ENCODE results near the gene RPUSD3.

RPUSD3 gene

DNA sequence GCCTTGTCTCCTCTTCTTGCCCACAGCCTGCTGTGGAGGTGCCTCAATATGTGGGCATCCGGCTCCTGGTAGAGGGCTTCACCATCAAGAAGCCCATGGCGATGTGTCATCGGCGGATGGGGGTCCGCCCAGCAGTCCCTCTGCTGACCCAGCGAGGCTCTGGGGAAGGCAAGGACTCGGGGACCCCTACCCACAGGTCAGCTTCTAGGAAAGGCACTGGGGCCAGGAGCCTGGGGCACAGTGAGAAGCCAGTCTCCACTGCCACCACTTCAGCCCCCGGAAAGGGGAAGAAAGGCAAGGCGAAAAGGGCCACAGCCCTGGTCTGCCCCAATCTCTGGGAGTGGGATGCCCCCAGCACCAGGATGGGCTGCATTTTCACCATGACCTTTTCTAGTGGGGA lies 10.7 kb downstream of the RPUSD3 start:
- DNase-seq (ENCODE audit: low read depth): no peak

DNA sequence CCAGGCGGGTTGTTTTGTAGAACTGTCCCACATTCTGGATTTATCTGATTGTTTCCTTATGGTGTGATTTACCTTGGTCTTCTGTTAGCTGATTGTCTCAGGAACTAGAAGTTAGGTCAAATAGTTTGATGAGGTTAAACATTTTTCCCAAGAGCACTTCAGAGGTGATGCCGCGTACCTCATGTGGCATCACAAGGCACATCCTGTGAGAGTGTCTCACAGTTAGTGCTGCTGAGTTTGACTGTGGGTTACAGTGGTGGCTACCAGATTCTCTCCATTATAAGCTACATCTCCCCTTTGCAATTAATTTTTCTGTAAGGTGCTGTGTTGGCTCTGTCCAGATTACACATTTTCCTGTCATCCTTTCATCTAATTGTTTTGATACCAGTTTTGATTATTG lies 12.6 kb downstream of the RPUSD3 start:
- DNase-seq (ENCODE audit: low read depth): no peak

DNA sequence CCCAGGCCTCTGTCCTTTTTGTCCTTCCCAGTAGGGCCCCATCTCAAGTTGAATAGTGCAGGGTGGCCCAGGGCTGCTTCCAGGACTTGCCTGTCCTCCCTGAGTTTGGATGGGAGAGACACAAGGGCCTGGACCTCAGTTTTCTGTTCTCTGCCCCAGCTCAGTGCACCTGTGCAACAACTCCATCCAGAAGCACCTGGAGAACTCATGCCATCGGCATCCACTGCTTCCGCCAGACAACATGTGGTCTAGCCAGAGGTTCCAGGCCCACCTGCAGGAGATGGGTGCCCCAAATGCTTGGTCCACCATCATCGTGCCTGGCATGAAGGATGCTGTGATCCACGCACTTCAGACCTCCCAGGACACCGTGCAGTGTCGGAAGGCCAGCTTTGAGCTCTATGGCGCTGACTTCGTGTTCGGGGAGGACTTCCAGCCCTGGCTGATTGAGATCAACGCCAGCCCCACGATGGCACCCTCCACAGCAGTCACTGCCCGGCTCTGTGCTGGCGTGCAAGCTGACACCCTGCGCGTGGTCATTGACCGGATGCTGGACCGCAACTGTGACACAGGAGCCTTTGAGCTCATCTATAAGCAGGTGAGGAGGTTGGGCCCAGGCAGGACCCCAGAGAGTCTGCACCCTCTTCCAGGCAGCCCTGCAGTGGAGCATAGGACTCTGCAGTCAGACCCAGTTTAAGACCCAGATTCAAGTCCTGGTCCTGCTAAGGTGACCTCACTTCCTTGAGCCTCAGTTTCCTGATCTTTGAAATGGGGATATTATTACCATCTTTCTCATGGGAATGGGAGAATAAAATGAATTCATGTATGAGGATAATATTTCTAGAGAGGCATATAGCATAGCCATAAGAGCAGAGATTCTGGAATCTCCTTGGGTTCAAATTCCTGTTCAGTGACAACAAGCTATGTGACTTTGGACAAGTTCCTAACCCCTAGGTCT lies 14.7 kb downstream of the RPUSD3 start:
- DNase-seq (ENCODE audit: low read depth): no peak

DNA sequence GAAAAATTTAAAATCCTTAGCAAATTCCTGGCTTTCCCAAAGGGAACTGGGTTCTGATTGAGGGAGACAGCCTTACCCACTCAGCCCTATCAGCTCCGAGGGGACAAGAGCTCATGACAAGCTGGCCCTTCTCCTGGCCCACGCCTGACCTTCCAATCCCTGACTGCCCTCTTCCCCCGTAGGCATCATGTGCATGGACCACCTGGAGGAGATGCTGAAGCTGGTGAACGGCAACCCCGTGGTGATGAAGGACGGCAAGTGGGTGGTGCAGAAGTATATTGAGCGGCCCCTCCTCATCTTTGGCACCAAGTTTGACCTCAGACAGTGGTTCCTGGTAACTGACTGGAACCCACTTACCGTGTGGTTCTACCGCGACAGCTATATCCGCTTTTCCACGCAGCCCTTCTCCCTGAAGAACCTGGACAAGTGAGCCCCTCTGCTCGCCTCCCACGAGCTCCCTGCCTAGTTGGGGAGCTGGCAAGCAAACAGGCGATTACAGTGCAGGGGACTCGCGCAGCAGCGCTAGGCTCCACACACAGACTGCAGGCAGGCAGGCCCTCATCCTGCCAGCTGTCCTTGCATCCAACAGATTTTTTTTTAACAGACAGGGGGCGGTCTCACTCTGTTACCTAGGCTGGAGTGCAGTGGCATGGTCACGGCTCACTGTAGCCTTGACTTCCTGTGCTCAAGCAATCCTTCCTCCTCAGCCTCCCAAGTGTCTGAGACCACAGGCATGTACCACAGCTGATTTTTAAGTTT lies 16.8 kb downstream of the RPUSD3 start:
- no peak for DNase-seq (ENCODE audit: low read depth)

DNA sequence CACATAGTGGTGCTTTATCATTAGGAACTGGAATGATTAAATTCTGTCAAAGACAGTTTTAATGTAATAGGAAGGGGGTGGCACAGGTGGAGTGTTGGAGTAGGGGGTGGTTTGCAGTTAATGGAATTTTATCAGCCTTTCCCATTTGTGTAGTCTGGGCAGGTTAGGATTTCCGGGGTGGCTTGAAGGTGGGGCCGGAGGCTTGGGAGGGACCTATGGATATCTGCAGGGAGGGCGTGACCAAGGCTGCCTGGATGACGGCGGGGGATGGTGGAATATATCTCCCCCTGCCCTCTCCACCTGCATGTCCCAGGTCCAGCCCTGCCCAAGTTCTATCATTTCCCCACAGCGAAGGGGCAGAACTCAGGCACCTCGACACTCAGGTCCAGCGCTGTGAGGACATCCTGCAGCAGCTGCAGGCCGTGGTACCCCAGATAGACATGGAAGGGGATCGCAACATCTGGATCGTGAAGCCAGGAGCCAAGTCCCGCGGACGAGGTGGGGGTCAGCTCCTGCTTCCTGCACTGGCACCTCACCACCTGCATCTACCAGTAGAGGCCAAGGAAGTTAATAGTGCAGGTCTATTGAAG lies 18.3 kb downstream of the RPUSD3 start:
- DNase-seq (ENCODE audit: low read depth): no peak

DNA sequence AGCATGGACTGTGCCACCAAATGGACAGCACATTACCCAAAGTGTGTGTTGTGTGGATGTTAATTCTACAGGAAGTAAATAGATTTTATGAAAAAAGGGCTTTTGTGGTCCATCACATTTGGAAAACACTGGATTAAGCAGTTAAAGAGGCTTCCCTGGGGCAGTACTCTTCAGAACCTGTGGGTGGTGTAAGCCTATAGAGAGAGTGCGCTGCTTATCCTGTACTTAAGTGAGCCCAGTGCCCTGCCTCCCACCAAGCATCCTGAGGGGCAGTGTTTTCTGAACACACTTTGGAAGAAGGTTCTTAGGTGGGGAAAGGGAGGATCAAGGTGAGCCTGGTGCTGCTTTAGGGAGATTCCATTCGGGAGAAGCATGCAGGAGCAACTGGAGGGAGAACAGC lies 22.9 kb downstream of the RPUSD3 start:
- DNase-seq (ENCODE audit: low read depth): no peak

DNA sequence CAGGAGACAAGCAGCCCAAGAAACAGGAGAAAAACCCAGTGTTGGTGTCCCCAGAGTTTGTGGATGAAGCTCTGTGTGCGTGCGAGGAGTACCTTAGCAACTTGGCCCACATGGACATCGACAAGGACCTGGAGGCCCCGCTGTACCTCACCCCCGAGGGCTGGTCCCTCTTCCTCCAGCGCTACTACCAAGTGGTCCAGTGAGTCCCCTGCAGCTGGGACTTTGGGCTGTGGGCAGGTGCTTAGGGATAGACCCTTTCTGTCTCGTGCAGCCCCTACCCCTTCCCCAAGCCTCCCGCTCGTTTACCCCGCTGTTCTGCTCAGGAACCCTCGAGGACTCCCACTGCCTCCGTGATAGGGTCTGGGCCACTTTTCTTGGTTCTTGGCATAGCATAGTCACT lies 23.3 kb downstream of the RPUSD3 start:
- no peak for DNase-seq (ENCODE audit: low read depth)

DNA sequence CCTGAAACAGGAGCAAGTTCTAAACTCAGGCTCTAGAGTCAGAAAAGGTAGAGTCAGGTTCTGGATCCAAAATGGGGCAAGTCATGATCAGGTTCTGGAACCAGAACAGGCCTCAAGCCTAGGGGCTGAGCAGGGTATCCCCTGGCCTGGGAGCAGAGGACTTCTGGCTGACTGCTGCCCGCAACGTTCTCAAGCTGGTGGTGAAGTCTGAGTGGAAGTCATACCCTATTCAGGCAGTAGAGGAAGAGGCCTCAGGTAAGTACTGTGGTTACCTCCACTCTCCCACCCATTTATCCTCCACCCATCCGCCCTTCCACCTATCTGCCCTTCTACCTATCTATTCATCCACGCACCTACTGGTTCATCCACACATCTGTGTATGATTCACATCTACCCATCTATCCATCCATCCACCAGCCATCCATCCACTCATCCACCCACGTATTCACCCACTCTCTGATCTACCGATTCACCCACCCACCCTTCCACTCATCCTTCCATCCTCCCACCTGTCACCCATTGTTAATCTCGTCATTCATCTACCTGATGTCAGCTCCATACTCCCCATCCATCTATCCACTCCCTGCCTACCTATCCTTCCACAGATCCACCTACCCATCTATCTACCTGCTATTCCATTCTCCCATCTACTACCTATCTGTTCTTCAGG lies 25.0 kb downstream of the RPUSD3 start:
- no peak for DNase-seq (ENCODE audit: low read depth)

DNA sequence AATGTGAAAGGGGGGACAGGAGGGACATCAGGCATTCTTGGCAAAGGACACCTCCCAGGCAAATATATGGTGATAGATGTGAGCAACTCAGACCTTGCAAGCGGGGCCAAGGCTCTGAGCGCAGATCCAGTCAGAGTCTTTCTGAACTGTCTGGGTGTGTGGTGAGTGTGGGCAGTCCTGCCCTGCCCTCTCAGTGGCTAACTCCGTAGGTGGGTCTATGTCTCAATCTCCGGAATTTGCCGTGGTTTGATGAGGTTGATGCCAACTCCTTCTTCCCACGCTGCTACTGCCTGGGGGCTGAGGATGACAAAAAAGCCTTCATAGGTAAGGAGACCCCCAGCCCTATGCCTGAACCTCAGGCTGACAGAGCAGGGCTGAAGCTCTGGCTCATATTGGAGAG lies 26.4 kb downstream of the RPUSD3 start:
- no peak for DNase-seq (ENCODE audit: low read depth)

DNA sequence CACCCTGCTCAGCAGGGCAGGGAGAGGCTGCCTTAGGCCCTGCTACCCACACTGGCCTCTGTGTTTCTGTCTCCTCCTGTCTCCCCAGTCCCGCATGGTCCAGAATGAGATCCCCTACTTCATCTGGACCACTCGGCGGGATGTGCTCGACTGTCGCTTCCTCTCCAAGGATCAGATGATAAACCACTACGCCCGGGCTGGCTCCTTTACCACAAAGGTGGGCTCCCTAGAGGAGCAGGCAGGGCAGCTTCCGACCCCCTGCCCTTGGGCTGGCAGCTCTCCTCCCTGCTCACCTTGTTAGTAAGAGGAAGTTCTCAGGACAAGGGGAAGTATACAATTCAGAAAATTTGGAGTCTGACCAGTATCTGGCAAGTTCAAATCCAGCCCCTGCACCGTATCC lies 27.8 kb downstream of the RPUSD3 start:
- no peak for DNase-seq (ENCODE audit: low read depth)

DNA sequence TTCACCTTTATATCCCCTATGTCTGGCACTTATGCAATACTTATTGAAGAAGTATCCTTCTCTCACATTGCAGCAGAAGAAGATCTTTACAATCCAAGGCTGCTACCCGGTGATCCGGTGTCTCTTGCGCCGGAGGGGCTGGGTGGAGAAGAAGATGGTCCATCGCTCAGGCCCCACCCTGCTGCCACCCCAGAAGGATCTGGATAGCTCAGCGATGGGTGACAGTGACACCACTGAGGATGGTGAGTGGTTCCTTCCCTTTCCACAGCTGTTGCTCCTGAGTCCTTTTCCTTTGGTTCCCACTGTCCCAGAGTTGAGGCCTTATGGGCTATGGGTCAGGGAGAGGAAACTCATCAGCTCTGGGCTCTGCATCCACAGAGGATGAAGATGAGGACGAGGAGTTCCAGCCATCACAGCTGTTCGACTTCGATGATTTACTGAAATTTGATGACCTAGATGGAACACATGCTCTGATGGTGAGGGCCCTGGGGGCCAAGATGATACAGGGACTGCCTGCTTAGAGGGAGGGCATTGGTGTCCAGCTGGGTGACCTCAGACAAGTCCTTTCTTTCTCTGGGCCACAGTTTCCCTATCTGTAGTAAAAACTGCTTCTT lies 30.8 kb downstream of the RPUSD3 start:
- DNase-seq (ENCODE audit: low read depth): no peak

DNA sequence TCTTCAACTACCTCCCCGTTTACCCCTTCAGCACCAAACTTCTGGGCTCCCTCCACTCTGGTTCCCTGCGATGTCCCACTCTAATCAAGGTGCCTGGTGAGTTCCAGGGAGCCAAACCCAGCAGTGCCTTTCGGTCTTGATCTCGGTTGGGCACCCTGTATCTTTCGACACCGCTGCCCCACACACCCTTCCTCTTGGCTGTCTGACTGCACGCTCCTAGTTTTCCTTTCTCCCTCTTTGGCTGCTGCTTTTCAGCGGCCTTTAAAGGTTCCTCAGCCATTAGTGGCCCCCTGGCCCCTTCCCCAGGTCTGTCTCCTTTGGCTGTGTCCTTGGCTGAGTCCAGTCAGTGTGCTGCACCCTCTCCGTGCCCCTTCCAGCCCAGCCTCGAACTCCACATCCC lies 33.0 kb downstream of the RPUSD3 start:
- no peak for DNase-seq (ENCODE audit: low read depth)

DNA sequence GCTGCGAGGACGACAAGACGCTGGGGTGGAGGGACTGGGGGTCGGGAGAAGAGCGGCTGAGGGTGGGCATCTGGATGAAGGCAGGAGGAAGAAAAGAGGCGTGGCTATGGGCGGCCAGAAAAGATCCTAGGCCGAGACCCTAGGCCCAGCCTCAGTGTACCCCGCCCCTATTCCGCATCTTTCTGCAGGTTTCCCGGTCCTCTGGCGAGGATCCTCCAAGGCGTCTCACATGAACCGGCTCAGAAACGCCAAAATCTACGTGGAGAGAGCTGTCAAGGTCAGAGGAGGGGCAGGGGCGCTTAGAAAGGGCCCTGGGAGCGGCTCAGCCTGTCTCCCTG lies 33.4 kb downstream of the RPUSD3 start:
- DNase-seq (ENCODE audit: low read depth): no peak

DNA sequence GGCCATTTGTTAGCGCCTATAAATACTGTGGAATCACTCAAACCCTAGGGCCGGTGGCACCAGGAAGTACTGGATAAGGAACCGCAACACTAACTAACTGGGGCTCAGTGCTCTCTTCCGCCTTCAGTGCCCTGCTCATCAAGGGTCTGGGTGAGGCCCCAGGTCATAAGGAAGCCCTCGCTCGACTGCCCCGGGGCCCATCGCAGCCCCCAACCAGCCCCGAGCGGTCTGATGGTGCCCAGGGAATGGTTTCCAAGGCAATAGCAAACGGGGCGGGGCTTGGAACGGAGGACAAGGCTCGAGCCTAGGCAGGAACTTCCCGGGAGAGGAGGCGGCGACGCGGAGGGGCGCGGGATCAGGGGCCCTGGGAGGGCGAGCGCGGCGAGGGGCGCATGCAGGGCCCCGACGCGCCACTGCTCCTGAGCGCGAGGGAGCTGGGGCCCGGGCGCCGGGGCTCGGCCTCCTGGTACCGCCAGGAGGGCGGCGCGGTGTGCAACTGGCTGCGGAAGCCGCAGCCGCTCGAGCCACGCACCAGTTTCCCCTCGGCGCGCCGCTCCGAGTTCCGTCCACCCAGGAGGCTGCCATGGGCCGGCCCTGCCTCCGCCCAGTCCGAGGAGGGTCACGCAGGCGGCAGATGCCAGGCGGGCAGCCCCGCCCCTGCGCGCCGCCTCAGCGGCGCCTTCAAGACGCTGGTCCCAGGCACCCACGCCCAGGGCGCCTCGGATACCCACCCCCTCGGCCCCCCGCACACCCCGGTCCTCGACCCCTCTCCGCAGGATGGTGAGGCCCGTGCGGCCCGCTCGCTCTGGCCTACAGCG lies 34.0 kb downstream of the RPUSD3 start, which contains the start of gene TTLL3:
TTLL3 (plus strand) TSS at position 648 of the 818 bp plus-strand sequence. CDS start 400 bp downstream, outside the sequence.
- peak; percentile 26 for DNase-seq (ENCODE audit: low read depth)

DNA sequence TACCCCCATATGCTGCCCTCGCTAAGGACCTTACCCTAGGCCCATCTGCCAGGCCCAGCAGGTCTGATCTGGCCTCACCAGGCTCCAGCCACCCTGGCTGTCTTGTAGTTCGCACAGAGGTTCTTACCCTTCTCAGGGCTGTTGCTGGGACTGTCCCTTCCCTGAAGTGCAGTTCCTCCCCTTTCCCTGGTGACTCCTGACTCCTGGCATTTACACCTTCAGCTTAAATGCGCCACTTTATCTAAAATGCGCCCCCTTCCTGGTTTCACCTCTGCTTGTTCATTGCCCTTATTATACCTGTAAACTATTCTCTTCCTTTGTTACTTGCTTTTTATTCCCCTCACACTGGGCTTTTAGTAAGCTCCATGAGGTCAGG lies 34.6 kb downstream of the RPUSD3 start:
- DNase-seq (ENCODE audit: low read depth): no peak

DNA sequence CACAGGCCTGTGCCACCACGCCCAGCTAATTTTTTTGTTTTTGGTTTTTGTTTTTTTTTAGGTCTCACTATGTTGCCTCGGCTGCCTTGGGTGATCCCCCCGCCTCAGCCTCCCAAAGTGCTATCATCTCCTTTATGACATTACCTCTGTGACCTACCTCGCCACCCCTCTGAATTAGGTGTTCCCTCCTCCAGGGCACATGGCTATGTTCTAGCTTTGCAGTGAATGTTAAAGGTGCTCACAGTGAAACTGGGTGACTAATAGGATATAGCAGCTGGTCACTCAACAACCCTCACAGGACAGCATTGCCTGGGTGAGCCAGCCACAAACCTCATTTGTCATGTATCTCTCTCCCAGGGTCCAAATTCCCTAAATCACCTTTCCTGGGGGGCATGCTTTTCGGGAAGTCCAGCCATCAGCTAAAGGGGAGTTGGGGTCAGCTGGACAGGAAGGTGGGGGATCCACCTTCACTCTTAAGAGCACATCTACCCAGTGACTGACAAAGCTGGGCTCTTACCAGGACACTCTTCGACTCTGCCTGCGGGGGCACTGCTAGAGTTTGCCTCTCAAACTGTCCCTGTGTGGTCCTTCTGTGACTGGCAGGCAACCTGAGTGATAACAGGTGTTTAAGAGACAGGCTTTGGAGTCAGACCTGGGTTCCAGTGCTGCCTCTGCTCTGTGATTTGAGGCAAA lies 35.3 kb downstream of the RPUSD3 start:
- peak; percentile 45 for DNase-seq (ENCODE audit: low read depth)

DNA sequence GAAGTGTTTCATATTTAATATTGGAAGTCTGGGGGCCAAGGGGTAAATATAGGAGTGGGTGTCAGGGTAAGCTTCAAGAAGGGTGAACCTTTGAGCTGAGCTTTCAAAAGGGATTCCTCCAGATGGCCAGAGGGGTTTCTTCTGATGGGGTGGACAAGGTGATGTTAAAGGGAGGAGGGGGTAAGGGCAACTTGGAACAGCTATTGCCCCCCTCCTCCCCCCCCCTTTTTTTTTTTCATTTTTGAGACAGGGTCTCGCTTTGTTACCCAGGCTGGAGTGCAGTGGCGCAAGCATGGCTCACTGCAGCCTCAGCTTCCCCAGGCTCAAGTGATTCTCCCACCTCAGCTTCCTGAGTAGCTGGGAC lies 35.8 kb downstream of the RPUSD3 start:
- no peak for DNase-seq (ENCODE audit: low read depth)

DNA sequence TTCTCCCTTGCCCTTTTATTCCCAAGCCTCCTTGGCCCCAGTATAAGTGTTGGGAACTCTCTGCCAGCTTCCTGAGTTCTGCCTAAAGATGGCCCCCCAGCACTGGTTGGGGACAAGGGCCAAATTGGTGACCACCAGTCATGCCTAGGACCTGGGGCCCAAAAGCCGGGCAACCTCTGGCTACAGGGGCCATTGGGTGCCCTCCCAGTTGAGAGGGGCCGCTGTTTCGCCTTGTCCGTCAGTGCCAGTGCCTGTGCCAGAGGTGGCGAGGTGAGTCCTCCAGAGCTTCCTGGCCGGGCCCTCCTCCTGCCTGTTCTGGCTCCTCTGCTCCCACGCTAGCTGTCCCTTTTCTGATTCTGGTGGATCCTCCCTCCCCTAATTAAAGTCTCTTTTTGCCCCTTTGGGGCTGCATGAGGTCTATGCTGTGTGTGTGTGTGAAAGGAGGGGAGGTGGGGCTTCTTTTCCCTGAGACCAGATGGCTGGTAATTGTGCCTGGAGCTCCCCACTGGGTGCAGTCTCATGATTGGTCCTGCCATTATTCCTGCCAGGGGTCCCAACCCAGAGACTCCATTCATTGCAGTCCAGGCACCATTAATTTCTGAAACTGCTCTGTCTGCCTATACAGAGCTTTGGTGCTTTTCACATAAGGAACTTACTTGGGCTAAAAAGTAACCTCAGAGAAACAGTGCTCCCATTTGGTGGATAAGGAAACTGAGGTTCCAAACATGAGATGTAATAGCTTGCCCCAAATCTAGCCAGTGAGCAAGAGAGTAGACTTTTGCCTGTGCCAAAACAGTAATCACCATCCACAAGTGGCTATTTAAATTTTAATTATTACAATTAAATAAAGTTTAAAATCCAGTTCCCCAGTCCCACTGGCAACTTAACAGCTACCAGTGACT lies 36.9 kb downstream of the RPUSD3 start:
- no peak for DNase-seq (ENCODE audit: low read depth)

DNA sequence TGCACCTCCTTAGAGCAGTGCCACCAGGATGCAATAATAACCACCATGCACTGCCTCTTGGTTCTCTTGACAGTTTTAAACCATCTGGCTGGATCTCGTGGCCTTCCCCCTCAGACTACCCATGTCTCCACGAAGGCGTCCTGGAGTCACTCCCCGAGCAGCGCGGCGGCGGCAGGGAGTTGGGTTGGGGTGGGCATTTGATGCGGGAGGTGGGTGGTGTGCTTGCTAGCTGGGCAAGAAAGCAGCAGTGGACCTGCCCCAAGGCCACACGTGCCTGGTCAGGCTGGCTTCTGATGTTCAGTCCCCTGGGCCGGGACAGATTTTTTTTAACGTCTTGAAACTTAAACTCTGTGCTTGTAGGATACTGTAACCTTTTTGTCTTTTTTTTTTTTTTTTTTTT lies 37.7 kb downstream of the RPUSD3 start:
- DNase-seq (ENCODE audit: low read depth): no peak
